Kidney epithelial cell (primary cell): ENCODE data around the gene POLR2C. TPM values are rescaled to one million over a fixed set of nuclear protein-coding genes. Genes with fewer than 3 reads are reported as not detected.

Source experiments
- DNase-seq: peaks from one replicate; pipeline ENCODE4 v3.0.0-alpha.2; 2010; ENCODE audit warnings: low read depth
- H3K27me3 ChIP-seq: 2 replicates; pipeline ENCODE4 v1.6.0; 2011; ENCODE audit warnings: low read length; ENCODE audit not compliant: control insufficient read depth, insufficient read depth
- H3K36me3 ChIP-seq: 2 replicates; pipeline ENCODE4 v1.5.1; 2011; ENCODE audit warnings: low read length; ENCODE audit not compliant: control insufficient read depth, insufficient read depth
- H3K4me3 ChIP-seq: 2 replicates; pipeline ENCODE4 v1.5.1; 2011; ENCODE audit warnings: low read depth, mild to moderate bottlenecking, control low read depth, low read length
- total RNA-seq: library from RNA; depleted of rRNA; stranded (reverse); fragments of >200 nt; gene quantifications from 2 replicates; pipeline ENCODE4 v1.2.3, GENCODE V29; 2015
- TF ChIP-seq, protein P1 (sequence below): IDR thresholded peaks from 2 replicates; pipeline ENCODE4 v1.5.1; 2011; ENCODE audit warnings: mild to moderate bottlenecking, moderate library complexity, low read length, control low read depth, inconsistent platforms; ENCODE audit not compliant: insufficient read depth, poor library complexity, severe bottlenecking

Gene POLR2C
- total RNA-seq, 1 donor from 2014 or later: 70.4 TPM

GRCh38 chr16:57474671-57475661, 12.5 kb downstream of the POLR2C start:
- TF ChIP-seq, protein P1, sequence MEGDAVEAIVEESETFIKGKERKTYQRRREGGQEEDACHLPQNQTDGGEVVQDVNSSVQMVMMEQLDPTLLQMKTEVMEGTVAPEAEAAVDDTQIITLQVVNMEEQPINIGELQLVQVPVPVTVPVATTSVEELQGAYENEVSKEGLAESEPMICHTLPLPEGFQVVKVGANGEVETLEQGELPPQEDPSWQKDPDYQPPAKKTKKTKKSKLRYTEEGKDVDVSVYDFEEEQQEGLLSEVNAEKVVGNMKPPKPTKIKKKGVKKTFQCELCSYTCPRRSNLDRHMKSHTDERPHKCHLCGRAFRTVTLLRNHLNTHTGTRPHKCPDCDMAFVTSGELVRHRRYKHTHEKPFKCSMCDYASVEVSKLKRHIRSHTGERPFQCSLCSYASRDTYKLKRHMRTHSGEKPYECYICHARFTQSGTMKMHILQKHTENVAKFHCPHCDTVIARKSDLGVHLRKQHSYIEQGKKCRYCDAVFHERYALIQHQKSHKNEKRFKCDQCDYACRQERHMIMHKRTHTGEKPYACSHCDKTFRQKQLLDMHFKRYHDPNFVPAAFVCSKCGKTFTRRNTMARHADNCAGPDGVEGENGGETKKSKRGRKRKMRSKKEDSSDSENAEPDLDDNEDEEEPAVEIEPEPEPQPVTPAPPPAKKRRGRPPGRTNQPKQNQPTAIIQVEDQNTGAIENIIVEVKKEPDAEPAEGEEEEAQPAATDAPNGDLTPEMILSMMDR: no peak
- peaks cover 5% of the 10 kb centered on the region for H3K36me3 ChIP-seq
- no peak for DNase-seq
- H3K27me3 ChIP-seq: no peaks in the 10 kb centered on the region
- H3K4me3 ChIP-seq: no peak overlapping the region

GRCh38 chr16:57475711-57476339, 13.3 kb downstream of the POLR2C start:
- Histone ChIP-seq H3K36me3 (peaks cover 4% of the 10 kb centered on the region), H3K27me3 (no peaks in the 10 kb centered on the region), H3K4me3 (no peak overlapping the region)
- DNase-seq: no peak
- TF ChIP-seq, protein P1: peak; percentile 91

DNA sequence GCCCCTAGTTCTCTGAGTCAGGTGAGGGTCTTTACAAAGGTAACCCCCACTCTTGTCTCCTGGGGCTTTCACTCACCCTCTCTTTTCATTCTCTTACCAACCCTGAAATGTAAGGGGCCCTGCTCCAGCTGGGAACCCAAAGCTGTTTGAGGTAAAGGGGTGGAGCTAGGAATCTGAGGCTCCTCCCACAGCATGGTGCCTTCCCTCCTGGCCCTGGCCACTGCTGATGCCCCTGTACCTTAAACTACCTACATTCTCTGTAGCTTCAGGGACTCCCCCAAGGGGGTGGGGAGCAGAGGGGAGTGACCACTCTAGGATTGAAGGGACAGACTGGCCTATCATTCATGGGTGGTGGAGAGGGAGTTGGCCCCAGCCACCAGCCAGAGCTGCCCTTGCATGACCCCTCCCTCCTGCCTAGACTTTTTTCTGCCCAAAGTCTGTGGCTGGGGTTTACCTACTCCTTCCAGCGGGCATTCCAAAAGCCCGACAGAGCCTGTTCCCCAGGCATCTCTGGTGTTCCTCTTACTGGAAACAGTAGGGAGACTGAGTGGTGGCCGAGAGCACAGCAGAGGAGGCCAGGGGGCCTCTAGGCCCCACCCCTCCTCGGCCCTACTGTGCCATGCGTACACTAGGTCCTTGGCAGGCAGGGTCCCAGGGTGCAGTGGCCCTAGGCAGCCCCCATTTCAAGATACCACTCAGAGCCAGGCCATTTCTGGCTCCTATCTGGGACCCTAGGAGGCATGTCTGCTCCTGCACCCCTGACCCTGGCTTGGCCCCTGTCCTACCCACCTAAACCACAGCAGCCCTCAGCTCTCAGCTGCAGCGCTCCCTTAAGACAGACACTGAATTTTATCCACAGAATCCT, 14.3 kb downstream of the POLR2C start:
- DNase-seq: no peak
- no peak overlapping the region for H3K4me3 ChIP-seq
- TF ChIP-seq, protein P1: no peak
- no peaks in the 10 kb centered on the region for H3K27me3 ChIP-seq
- H3K36me3 ChIP-seq: peaks cover 2% of the 10 kb centered on the region

- TF ChIP-seq, protein P1: no peak
- Histone ChIP-seq H3K36me3 (peaks cover 2% of the 10 kb centered on the region), H3K4me3 (no peak overlapping the region), H3K27me3 (no peaks in the 10 kb centered on the region)
- DNase-seq: no peak
Measured at GRCh38 chr16:57477531-57478202, 15.2 kb downstream of the POLR2C start.
